CD4-positive, alpha-beta memory T cell (primary cell): ENCODE results near the gene ODAM. TPM values are rescaled to one million over a fixed set of nuclear protein-coding genes. Genes with fewer than 3 reads are reported as not detected.
"Not testable (repeated sequence)": the region's sequence is repeated elsewhere in the genome, so short reads cannot be mapped to it uniquely, and the experiment has no call there.

ENCODE experiments used
- CTCF ChIA-PET: fragments of 350-600 bp; sonication (Branson Sonifier 250); formaldehyde crosslinking; loops from one replicate; lab custom pipeline; 2021; ENCODE audit warnings: inconsistent platforms; ENCODE audit not compliant: partially characterized antibody; lab: Charles Lee
- POLR2A ChIA-PET: fragments of 350-600 bp; sonication (Branson Sonifier 250); formaldehyde crosslinking; loops from one replicate; lab custom pipeline; 2021; ENCODE audit not compliant: partially characterized antibody; lab: Charles Lee
- DNase-seq, 5 donors: peaks; one replicate each; pipeline versions ENCODE4 v3.0.0 to v3.0.0-alpha.2; 2020 to 2022; ENCODE audit warnings: mixed read lengths in 1 of 5
- H3K27ac ChIP-seq: one replicate; pipeline ENCODE4 v1.7.0; 2013; ENCODE audit warnings: low read depth, low read length
- H3K27me3 ChIP-seq: 2 replicates; pipeline ENCODE4 v1.7.0; 2013; ENCODE audit warnings: mild to moderate bottlenecking, low read length, moderate library complexity; ENCODE audit not compliant: insufficient read depth
- H3K36me3 ChIP-seq: 2 replicates; pipeline ENCODE4 v1.7.0; 2013; ENCODE audit warnings: mild to moderate bottlenecking, low read length, moderate library complexity; ENCODE audit not compliant: insufficient read depth
- H3K4me1 ChIP-seq: 2 replicates; pipeline ENCODE4 v1.7.0; 2013; ENCODE audit warnings: mild to moderate bottlenecking, low read length, moderate library complexity; ENCODE audit not compliant: insufficient read depth
- H3K4me3 ChIP-seq, 2 donors: one replicate each; pipeline ENCODE4 v1.7.0; 2013; ENCODE audit warnings: low read length in 2 of 2, mild to moderate bottlenecking in 1 of 2
- H3K9me3 ChIP-seq, 2 donors: one replicate each; pipeline ENCODE4 v1.7.0; 2013; ENCODE audit warnings: low read length in 2 of 2, control low read depth in 1 of 2; ENCODE audit not compliant: control insufficient read depth in 1 of 2
- H3K27ac Mint-ChIP-seq, 7 donors: one replicate each; pipeline ENCODE4 v1.8.0; 2020 to 2021; ENCODE audit warnings: mixed read lengths in 7 of 7, mild to moderate bottlenecking in 6 of 7, inconsistent platforms in 3 of 7, moderate library complexity in 3 of 7
- H3K27me3 Mint-ChIP-seq, 2 donors: one replicate each; pipeline ENCODE4 v1.8.0; 2020 to 2021; ENCODE audit warnings: mixed read lengths in 2 of 2
- H3K36me3 Mint-ChIP-seq, 2 donors: one replicate each; pipeline ENCODE4 v1.8.0; 2020 to 2021; ENCODE audit warnings: mixed read lengths in 2 of 2, inconsistent platforms in 1 of 2, mild to moderate bottlenecking in 1 of 2
- H3K4me1 Mint-ChIP-seq, 4 donors: one replicate each; pipeline ENCODE4 v1.8.0; 2020 to 2021; ENCODE audit warnings: mixed read lengths in 4 of 4, mild to moderate bottlenecking in 1 of 4
- H3K4me3 Mint-ChIP-seq, 8 donors: one replicate each; pipeline ENCODE4 v1.8.0; 2020 to 2021; ENCODE audit warnings: mixed read lengths in 8 of 8, mild to moderate bottlenecking in 7 of 8, moderate library complexity in 6 of 8, inconsistent platforms in 3 of 8
- H3K9me3 Mint-ChIP-seq, 8 donors: one replicate each; pipeline ENCODE4 v1.8.0; 2020 to 2021; ENCODE audit warnings: mixed read lengths in 8 of 8, mild to moderate bottlenecking in 5 of 8, inconsistent platforms in 3 of 8, moderate library complexity in 1 of 8
- intact Hi-C: fragments of 100-400 bp; cut with micrococcal nuclease; formaldehyde crosslinking; loops from one replicate; pipeline ENCODE4 v1.15.1; 2023
- polyA plus RNA-seq, 2 donors: library from polyadenylated mRNA; unstranded; fragments of 300-500 nt; fragmentation: Illumina TruSeq; gene quantifications; one replicate each; pipeline ENCODE4 v1.2.3, GENCODE V29; 2021
- total RNA-seq, 2 experiments: library from RNA; stranded (reverse); gene quantifications; one replicate each; pipeline ENCODE4 v1.2.3, GENCODE V29; 2021

The ODAM gene
- total and polyA plus RNA-seq, 4 experiments from 2014 or later = not detected

GRCh38 chr4:70191647-70192046, 3.9 kb upstream of the ODAM start:
- POLR2A ChIA-PET = no interaction called here
- Mint-ChIP-seq H3K4me1 (no peaks in the 10 kb centered on the region), H3K4me3 (no peak overlapping the region), H3K36me3 (no peaks in the 10 kb centered on the region), H3K9me3 (peaks cover 0 to 2% (median 0%) of the 10 kb centered on the region in 8 donors), H3K27ac (no peak overlapping the region), H3K27me3 (no peaks in the 10 kb centered on the region)
- no peaks in the 10 kb centered on the region for H3K4me1 ChIP-seq
- intact Hi-C loops = no loop called here
- H3K27me3 ChIP-seq = no peaks in the 10 kb centered on the region
- DNase-seq = no peak
- H3K36me3 ChIP-seq = no peaks in the 10 kb centered on the region
- CTCF ChIA-PET = no interaction called here
- no peaks in the 10 kb centered on the region for H3K9me3 ChIP-seq
- H3K27ac ChIP-seq = no peak overlapping the region
- H3K4me3 ChIP-seq = no peak overlapping the region

GRCh38 chr4:70192895-70193294, 2.6 kb upstream of the ODAM start:
- no peaks in the 10 kb centered on the region for H3K9me3 ChIP-seq
- no peaks in the 10 kb centered on the region for H3K36me3 ChIP-seq
- no peak for DNase-seq
- intact Hi-C loops = no loop called here
- peaks cover 0 to 2% (median 0%) of the 10 kb centered on the region in 8 donors for H3K9me3 Mint-ChIP-seq
- no peaks in the 10 kb centered on the region for H3K4me1 Mint-ChIP-seq
- no peak overlapping the region for H3K27ac ChIP-seq
- ChIA-PET POLR2A (no interaction called here), CTCF (no interaction called here)
- H3K36me3 Mint-ChIP-seq = no peaks in the 10 kb centered on the region
- H3K4me3 ChIP-seq = no peak overlapping the region
- no peak overlapping the region for H3K4me3 Mint-ChIP-seq
- H3K27me3 Mint-ChIP-seq = no peaks in the 10 kb centered on the region
- no peaks in the 10 kb centered on the region for H3K4me1 ChIP-seq
- no peak overlapping the region for H3K27ac Mint-ChIP-seq
- H3K27me3 ChIP-seq = no peaks in the 10 kb centered on the region

- no peaks in the 10 kb centered on the region for H3K4me1 Mint-ChIP-seq
- no peaks in the 10 kb centered on the region for H3K4me1 ChIP-seq
- no peaks in the 10 kb centered on the region for H3K9me3 ChIP-seq
- ChIA-PET CTCF (no interaction called here), POLR2A (no interaction called here)
- DNase-seq = no peak
- H3K27ac ChIP-seq = no peak overlapping the region
- no peak overlapping the region for H3K4me3 Mint-ChIP-seq
- no peaks in the 10 kb centered on the region for H3K27me3 ChIP-seq
- no peaks in the 10 kb centered on the region for H3K9me3 Mint-ChIP-seq
- H3K36me3 ChIP-seq = no peaks in the 10 kb centered on the region
- no peaks in the 10 kb centered on the region for H3K36me3 Mint-ChIP-seq
- no peaks in the 10 kb centered on the region for H3K27me3 Mint-ChIP-seq
- intact Hi-C loops = no loop called here
- H3K27ac Mint-ChIP-seq = no peak overlapping the region
- no peak overlapping the region for H3K4me3 ChIP-seq
Measured at GRCh38 chr4:70196857-70197256, 1.3 kb downstream of the ODAM start.

GRCh38 chr4:70197842-70198241, 2.3 kb downstream of the ODAM start:
- no peaks in the 10 kb centered on the region for H3K36me3 Mint-ChIP-seq
- no peaks in the 10 kb centered on the region for H3K4me1 ChIP-seq
- H3K27ac Mint-ChIP-seq = no peak overlapping the region
- DNase-seq = no peak
- H3K27ac ChIP-seq = no peak overlapping the region
- H3K4me3 Mint-ChIP-seq = no peak overlapping the region
- H3K36me3 ChIP-seq = no peaks in the 10 kb centered on the region
- no peaks in the 10 kb centered on the region for H3K9me3 Mint-ChIP-seq
- H3K4me1 Mint-ChIP-seq = no peaks in the 10 kb centered on the region
- no peak overlapping the region for H3K4me3 ChIP-seq
- CTCF ChIA-PET = no interaction called here
- H3K27me3 Mint-ChIP-seq = no peaks in the 10 kb centered on the region
- H3K27me3 ChIP-seq = no peaks in the 10 kb centered on the region
- intact Hi-C loops = no loop called here
- POLR2A ChIA-PET = no interaction called here
- H3K9me3 ChIP-seq = no peaks in the 10 kb centered on the region

- CTCF ChIA-PET = no interaction called here
- H3K4me1 ChIP-seq = no peaks in the 10 kb centered on the region
- POLR2A ChIA-PET = no interaction called here
- intact Hi-C loops = no loop called here
- H3K27me3 ChIP-seq = no peaks in the 10 kb centered on the region
- Mint-ChIP-seq H3K4me1 (no peaks in the 10 kb centered on the region), H3K36me3 (no peaks in the 10 kb centered on the region), H3K4me3 (no peak overlapping the region), H3K27me3 (no peaks in the 10 kb centered on the region), H3K27ac (no peak overlapping the region), H3K9me3 (no peaks in the 10 kb centered on the region)
- no peak overlapping the region for H3K27ac ChIP-seq
- DNase-seq = no peak
- H3K36me3 ChIP-seq = no peaks in the 10 kb centered on the region
- no peak overlapping the region for H3K4me3 ChIP-seq
- H3K9me3 ChIP-seq = no peaks in the 10 kb centered on the region
Measured at GRCh38 chr4:70203601-70204000, 8.1 kb downstream of the ODAM start.

GRCh38 chr4:70212752-70213151, 17.2 kb downstream of the ODAM start:
- POLR2A ChIA-PET, DNase-seq, H3K4me1 ChIP-seq, H3K27me3 ChIP-seq, H3K36me3 ChIP-seq, intact Hi-C loops, H3K27me3 Mint-ChIP-seq, H3K4me1 Mint-ChIP-seq, H3K4me3 Mint-ChIP-seq, H3K27ac ChIP-seq, H3K27ac Mint-ChIP-seq, H3K4me3 ChIP-seq, H3K36me3 Mint-ChIP-seq, H3K9me3 ChIP-seq: not testable (repeated sequence)
- CTCF ChIA-PET = interaction anchor here (1.2 kb wide), 1 partner anchor 10 kb away, joined by 3 read pairs; no protein-coding TSS in a partner anchor
- peaks cover 0 to 13% (median 3%) of the 10 kb centered on the region in 8 donors for H3K9me3 Mint-ChIP-seq

- H3K36me3 Mint-ChIP-seq, H3K36me3 ChIP-seq, H3K27ac ChIP-seq, H3K9me3 ChIP-seq, H3K27me3 ChIP-seq, H3K9me3 Mint-ChIP-seq, H3K4me1 ChIP-seq, CTCF ChIA-PET, DNase-seq, intact Hi-C loops, H3K27me3 Mint-ChIP-seq, H3K27ac Mint-ChIP-seq, H3K4me3 Mint-ChIP-seq, POLR2A ChIA-PET, H3K4me3 ChIP-seq, H3K4me1 Mint-ChIP-seq: not testable (repeated sequence)
Measured at GRCh38 chr4:70216109-70216508, 20.6 kb downstream of the ODAM start.

GRCh38 chr4:70216550-70216949, 21.0 kb downstream of the ODAM start:
- not testable (repeated sequence) for H3K4me1 ChIP-seq, H3K9me3 Mint-ChIP-seq

More at GRCh38 chr4:70216550-70216949, 21.0 kb downstream of the ODAM start:
- H3K9me3 ChIP-seq, H3K27ac Mint-ChIP-seq, H3K4me1 Mint-ChIP-seq, H3K27ac ChIP-seq, DNase-seq, H3K4me3 Mint-ChIP-seq, H3K27me3 ChIP-seq, H3K4me3 ChIP-seq, H3K36me3 Mint-ChIP-seq, CTCF ChIA-PET, intact Hi-C loops, POLR2A ChIA-PET, H3K36me3 ChIP-seq, H3K27me3 Mint-ChIP-seq: not testable (repeated sequence)
